Activated naive CD8-positive, alpha-beta T cell treated with anti-CD3 and anti-CD28 coated beads, Interleukin-2, amount 10 ng/mL, durations not matched to agents 7 days and 5 days (primary cell): ENCODE results near the gene QRICH2. TPM values are rescaled to one million over a fixed set of nuclear protein-coding genes. Genes with fewer than 3 reads are reported as not detected.
"Not testable (repeated sequence)": the region's sequence is repeated elsewhere in the genome, so short reads cannot be mapped to it uniquely, and the experiment has no call there.

Experiments
- ATAC-seq: fragments of 150-1000 bp; cut with Tn5 transposase; one replicate; pipeline ENCODE4 v1.10.0; 2021; ENCODE audit warnings: low read depth, moderate library complexity
- POLR2A ChIA-PET: fragments of 350-600 bp; sonication (Branson Sonifier 250); formaldehyde crosslinking; loops from one replicate; lab custom pipeline; 2021; ENCODE audit warnings: antibody characterized with exemption; lab: Charles Lee
- DNase-seq: peaks from one replicate; pipeline ENCODE4 v3.0.0; 2021
- H3K27ac Mint-ChIP-seq: one replicate; pipeline ENCODE4 v1.8.0; 2022; ENCODE audit warnings: mild to moderate bottlenecking, mixed read lengths
- H3K27me3 Mint-ChIP-seq: one replicate; pipeline ENCODE4 v1.8.0; 2022; ENCODE audit warnings: mild to moderate bottlenecking, moderate library complexity, mixed read lengths
- H3K36me3 Mint-ChIP-seq: one replicate; pipeline ENCODE4 v1.8.0; 2021; ENCODE audit warnings: mild to moderate bottlenecking, mixed read lengths
- H3K4me1 Mint-ChIP-seq: one replicate; pipeline ENCODE4 v1.8.0; 2021; ENCODE audit warnings: mixed read lengths
- H3K4me3 Mint-ChIP-seq: one replicate; pipeline ENCODE4 v1.8.0; 2022; ENCODE audit warnings: mild to moderate bottlenecking, moderate library complexity, mixed read lengths
- H3K9me3 Mint-ChIP-seq: one replicate; pipeline ENCODE4 v1.8.0; 2021; ENCODE audit warnings: mixed read lengths
- total RNA-seq, 2 experiments: library from RNA; stranded (reverse); gene quantifications; one replicate each; pipeline ENCODE4 v1.2.3, GENCODE V29; 2021

Gene QRICH2
- total RNA-seq, 2 experiments from 2014 or later = 3.7 to 4.7 TPM

- peaks cover 53% of the 10 kb centered on the region for H3K36me3 Mint-ChIP-seq
- H3K27me3 Mint-ChIP-seq, H3K27ac Mint-ChIP-seq, H3K4me3 Mint-ChIP-seq, POLR2A ChIA-PET, DNase-seq, ATAC-seq, H3K9me3 Mint-ChIP-seq: not testable (repeated sequence)
- H3K4me1 Mint-ChIP-seq = peaks cover 20% of the 10 kb centered on the region
These were observed 81.3 kb downstream of the QRICH2 start for GRCh38 chr17:76226749-76227148.

- Mint-ChIP-seq H3K27ac (peak overlapping the region; percentile 26), H3K4me1 (peaks cover 19% of the 10 kb centered on the region), H3K36me3 (peaks cover 56% of the 10 kb centered on the region)
- not testable (repeated sequence) for H3K4me3 Mint-ChIP-seq, DNase-seq, ATAC-seq, H3K27me3 Mint-ChIP-seq, H3K9me3 Mint-ChIP-seq
- POLR2A ChIA-PET = interaction anchor here (0.7 to 1.6 kb wide), 3 partner anchors 17 to 121 kb away, joined by 5 to 7 read pairs (median 7); no protein-coding TSS in a partner anchor
These were observed 82.5 kb downstream of the QRICH2 start for GRCh38 chr17:76225373-76226086.

Other genes starting within 250 kb of the QRICH2 start
- gene SRP68, start 235.8 kb downstream of the QRICH2 start, total RNA-seq = 10 to 100 TPM; 81.6 to 83.0 TPM
- gene GALR2, start 233.5 kb downstream of the QRICH2 start, total RNA-seq = not detected
- not detected for gene ZACN, start 229.1 kb downstream of the QRICH2 start, total RNA-seq
- gene EXOC7, start 204.5 kb downstream of the QRICH2 start, total RNA-seq = 100 to 1,000 TPM; 163 to 164 TPM
- 1 to 10 TPM; 5.4 to 5.8 TPM for gene FOXJ1, start 167.0 kb downstream of the QRICH2 start, total RNA-seq
- gene RNF157, start 67.8 kb downstream of the QRICH2 start, total RNA-seq = 100 to 1,000 TPM; 103 to 110 TPM
- 100 to 1,000 TPM; 344 to 375 TPM for gene UBALD2, start 42.9 kb downstream of the QRICH2 start, total RNA-seq
- 10 to 100 TPM; 61.6 to 66.1 TPM for gene PRPSAP1, start 45.6 kb upstream of the QRICH2 start, total RNA-seq
- 1 to 10 TPM; 3.4 to 3.9 TPM for gene SPHK1, start 76.3 kb upstream of the QRICH2 start, total RNA-seq
- gene UBE2O, start 144.9 kb upstream of the QRICH2 start, total RNA-seq = 10 to 100 TPM; 31.3 to 31.4 TPM
- gene AANAT, start 159.3 kb upstream of the QRICH2 start, total RNA-seq = not detected
- 10 to 100 TPM; 65.1 to 67.2 TPM for gene RHBDF2, start 193.1 kb upstream of the QRICH2 start, total RNA-seq
- under 1 TPM in 1 of 2 experiments, not detected in 1; 0.37 TPM for gene CYGB, start 229.4 kb upstream of the QRICH2 start, total RNA-seq
- gene PRCD, start 231.8 kb upstream of the QRICH2 start, total RNA-seq = 1 to 10 TPM in 1 of 2 experiments, under 1 TPM in 1; 0.78 to 1.1 TPM